ENCODE data around the gene DROSHA. TPM values are rescaled to one million over a fixed set of nuclear protein-coding genes. Genes with fewer than 3 reads are reported as not detected.

The DROSHA gene
- total RNA-seq, 3 donors from 2014 or later, result 31.5 to 52.5 (median 50.8) TPM

DNA sequence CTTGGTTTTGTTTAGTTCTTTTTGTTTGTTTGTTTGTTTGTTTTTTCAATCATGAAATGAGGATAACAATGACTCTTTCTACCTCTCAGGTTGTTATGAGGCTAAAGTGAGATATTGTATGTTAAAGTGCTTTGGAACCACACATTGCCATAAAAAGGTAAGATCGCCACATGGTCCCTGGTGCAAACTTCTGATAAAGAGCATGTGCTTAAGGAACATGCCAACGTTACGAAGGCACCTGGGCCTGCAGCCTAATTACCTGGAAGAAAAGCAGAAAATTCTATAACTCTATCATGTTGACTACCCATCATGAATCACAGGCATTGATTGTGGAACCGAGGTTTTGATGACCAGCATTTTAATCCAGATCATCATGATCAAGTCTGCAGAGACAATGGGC lies 151.8 kb downstream of the DROSHA start:
- H3K27ac ChIP-seq, result no peak overlapping the region
- H3K27me3 ChIP-seq, result no peaks in the 10 kb centered on the region
- intact Hi-C loops (cut with DNase I; ENCODE audit: low total_unique reads), result no loop called here
- no peaks in the 10 kb centered on the region for H3K9me3 ChIP-seq
- no peaks in the 10 kb centered on the region for H3K4me1 ChIP-seq
- no peak for DNase-seq (ENCODE audit: low spot score in 2 of 2)
- no peak overlapping the region for H3K4me3 ChIP-seq
- TF ChIP-seq POLR2A (IDR thresholded peaks at IDR 0.05) (no peak), CTCF (IDR thresholded peaks at IDR 0.05) (no peak), POLR2AphosphoS5 (IDR thresholded peaks at IDR 0.05) (no peak)
- H3K36me3 ChIP-seq, result no peaks in the 10 kb centered on the region

GRCh38 chr5:31378838-31379237 lies 153.1 kb downstream of the DROSHA start:
- Histone ChIP-seq H3K4me3 (no peak overlapping the region), H3K27me3 (no peaks in the 10 kb centered on the region), H3K9me3 (no peaks in the 10 kb centered on the region), H3K27ac (no peak overlapping the region), H3K4me1 (no peaks in the 10 kb centered on the region), H3K36me3 (no peaks in the 10 kb centered on the region)
- TF ChIP-seq CTCF (IDR thresholded peaks at IDR 0.05) (no peak), POLR2A (IDR thresholded peaks at IDR 0.05) (no peak)
- DNase-seq (ENCODE audit: low spot score in 2 of 2), result no peak
- intact Hi-C loops (cut with DNase I; ENCODE audit: low total_unique reads), result no loop called here

DNA sequence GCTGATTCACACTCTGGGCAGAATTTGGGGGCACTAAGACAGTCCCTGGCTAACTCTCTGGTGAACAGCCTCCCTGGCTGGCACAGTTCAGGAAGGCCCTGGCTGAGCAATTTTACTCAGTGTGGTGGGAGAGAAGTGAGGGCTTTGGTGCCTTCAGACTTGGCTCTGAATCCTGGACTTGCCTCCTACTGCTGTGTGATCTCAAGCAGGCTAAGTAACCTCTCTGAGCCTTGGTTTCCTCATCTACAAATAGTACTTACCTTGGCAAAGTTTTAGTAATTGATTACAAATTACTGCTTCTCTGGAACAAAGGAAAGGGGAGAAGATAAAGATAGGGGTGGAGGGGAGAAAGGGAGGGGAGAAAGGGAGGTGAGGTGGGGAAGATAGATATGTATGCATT lies 153.8 kb downstream of the DROSHA start:
- Histone ChIP-seq H3K27ac (no peak overlapping the region), H3K36me3 (no peaks in the 10 kb centered on the region), H3K4me1 (no peaks in the 10 kb centered on the region), H3K9me3 (no peaks in the 10 kb centered on the region), H3K27me3 (no peaks in the 10 kb centered on the region), H3K4me3 (no peak overlapping the region)
- intact Hi-C loops (cut with DNase I; ENCODE audit: low total_unique reads), result no loop called here
- DNase-seq (ENCODE audit: low spot score in 2 of 2), result no peak
- TF ChIP-seq POLR2AphosphoS5 (IDR thresholded peaks at IDR 0.05), result no peak
- no peak for TF ChIP-seq POLR2A (IDR thresholded peaks at IDR 0.05)
- TF ChIP-seq CTCF (IDR thresholded peaks at IDR 0.05), result no peak

GRCh38 chr5:31377274-31377946 lies 154.5 kb downstream of the DROSHA start:
- Histone ChIP-seq H3K36me3 (no peaks in the 10 kb centered on the region), H3K27ac (no peak overlapping the region), H3K9me3 (no peaks in the 10 kb centered on the region), H3K4me1 (no peaks in the 10 kb centered on the region), H3K27me3 (no peaks in the 10 kb centered on the region), H3K4me3 (no peak overlapping the region)
- no peak for DNase-seq (ENCODE audit: low spot score in 2 of 2)
- no peak for TF ChIP-seq POLR2A (IDR thresholded peaks at IDR 0.05)
- TF ChIP-seq CTCF (IDR thresholded peaks at IDR 0.05), result no peak
- no peak for TF ChIP-seq POLR2AphosphoS5 (IDR thresholded peaks at IDR 0.05)
- intact Hi-C loops (cut with DNase I; ENCODE audit: low total_unique reads), result no loop called here

GRCh38 chr5:31375999-31376720 lies 155.7 kb downstream of the DROSHA start:
- Histone ChIP-seq H3K27me3 (no peaks in the 10 kb centered on the region), H3K4me1 (no peaks in the 10 kb centered on the region), H3K4me3 (no peak overlapping the region), H3K27ac (no peak overlapping the region), H3K36me3 (no peaks in the 10 kb centered on the region), H3K9me3 (no peaks in the 10 kb centered on the region)
- TF ChIP-seq POLR2AphosphoS5 (IDR thresholded peaks at IDR 0.05), result no peak
- TF ChIP-seq CTCF (IDR thresholded peaks at IDR 0.05), result no peak
- TF ChIP-seq POLR2A (IDR thresholded peaks at IDR 0.05), result no peak
- intact Hi-C loops (cut with DNase I; ENCODE audit: low total_unique reads), result no loop called here
- DNase-seq (ENCODE audit: low spot score in 2 of 2), result no peak

Measured in breast epithelium (tissue), 4 donors.